Smooth muscle cell (in vitro differentiated cells): ENCODE data around the gene KRT7. TPM values are rescaled to one million over a fixed set of nuclear protein-coding genes. Genes with fewer than 3 reads are reported as not detected.

Experiments
- DNase-seq: peaks from one replicate; lab custom pipeline; 2025; ENCODE audit not compliant: unreplicated experiment; lab: John Stamatoyannopoulos, UW
- H2AFZ ChIP-seq: fragments of 200-600 bp; sonication (generic); 2 replicates; pipeline ENCODE4 v1.6.0; 2016; ENCODE audit warnings: antibody characterized with exemption, low read depth, mild to moderate bottlenecking
- H3F3A ChIP-seq: fragments of 200-600 bp; sonication (generic); 2 replicates; pipeline ENCODE4 v1.6.0; 2017; ENCODE audit warnings: antibody characterized with exemption, low read depth
- H3K27ac ChIP-seq: fragments of 200-600 bp; sonication (generic); 2 replicates; pipeline ENCODE4 v1.5.1; 2016; ENCODE audit warnings: low read depth, mild to moderate bottlenecking
- H3K27me3 ChIP-seq: fragments of 200-600 bp; sonication (generic); 2 replicates; pipeline ENCODE4 v1.6.1; 2016; ENCODE audit warnings: low read depth, mild to moderate bottlenecking
- H3K36me3 ChIP-seq: fragments of 200-600 bp; sonication (generic); 2 replicates; pipeline ENCODE4 v1.5.1; 2016; ENCODE audit warnings: low read depth
- H3K4me1 ChIP-seq: fragments of 200-600 bp; sonication (generic); 2 replicates; pipeline ENCODE4 v1.5.1; 2016; ENCODE audit warnings: low read depth
- H3K4me2 ChIP-seq: fragments of 200-600 bp; sonication (generic); 2 replicates; pipeline ENCODE4 v1.6.0; 2016; ENCODE audit warnings: mild to moderate bottlenecking
- H3K4me3 ChIP-seq: fragments of 200-600 bp; sonication (generic); 2 replicates; pipeline ENCODE4 v1.5.1; 2016; ENCODE audit warnings: mild to moderate bottlenecking
- H3K79me2 ChIP-seq: fragments of 200-600 bp; sonication (generic); 2 replicates; pipeline ENCODE4 v1.6.0; 2016; ENCODE audit warnings: low read depth, mild to moderate bottlenecking
- H3K9ac ChIP-seq: fragments of 200-600 bp; sonication (generic); 2 replicates; pipeline ENCODE4 v1.6.0; 2016; ENCODE audit warnings: low read depth
- H3K9me3 ChIP-seq: fragments of 200-600 bp; sonication (generic); replicated peaks from 2 replicates; pipeline ENCODE4 v1.5.1; 2016; ENCODE audit warnings: low read depth
- H4K20me1 ChIP-seq: fragments of 200-600 bp; sonication (generic); 2 replicates; pipeline ENCODE4 v1.6.0; 2016; ENCODE audit warnings: low read depth
- WGBS: methylation state at CpG from one replicate; pipeline ENCODE4 v1.1.7; 2016; ENCODE audit warnings: low lambda C conversion rate; 5-methylcytosine and 5-hydroxymethylcytosine counted together
- polyA plus RNA-seq: library from polyadenylated mRNA; unstranded; fragments of >200 nt; fragmentation: Nextera tagmentation; extraction: Ambion mirVana; gene quantifications from 2 replicates; pipeline ENCODE4 v1.2.1, GENCODE V29; 2016
- total RNA-seq: library from RNA; depleted of rRNA; stranded (reverse); fragments of >200 nt; gene quantifications from 2 replicates; pipeline ENCODE4 v1.2.3, GENCODE V29; 2014
- TF ChIP-seq, protein P1 (sequence below): fragments of 200-600 bp; sonication (generic); IDR thresholded peaks from 2 replicates; pipeline ENCODE4 v1.5.1; 2017; ENCODE audit warnings: borderline replicate concordance, mild to moderate bottlenecking, antibody characterized with exemption; ENCODE audit not compliant: insufficient read depth, poor library complexity, severe bottlenecking

Gene KRT7
- total and polyA plus RNA-seq, 2 experiments from 2014 or later, result 190 to 214 TPM

- Histone ChIP-seq H3K4me3 (no peak overlapping the region), H3K36me3 (no peaks in the 10 kb centered on the region), H3K79me2 (no peaks in the 10 kb centered on the region), H3K9ac (no peak overlapping the region), H3F3A (no peaks in the 10 kb centered on the region), H3K4me1 (no peaks in the 10 kb centered on the region), H2AFZ (no peak overlapping the region), H3K4me2 (no peak overlapping the region), H4K20me1 (no peaks in the 10 kb centered on the region), H3K27ac (no peak overlapping the region), H3K27me3 (peaks cover 52% of the 10 kb centered on the region), H3K9me3 (no peaks in the 10 kb centered on the region)
- DNase-seq, result no peak
- WGBS, result 93% methylated on average over 2 of the region's 2 CpGs
- TF ChIP-seq, protein P1, sequence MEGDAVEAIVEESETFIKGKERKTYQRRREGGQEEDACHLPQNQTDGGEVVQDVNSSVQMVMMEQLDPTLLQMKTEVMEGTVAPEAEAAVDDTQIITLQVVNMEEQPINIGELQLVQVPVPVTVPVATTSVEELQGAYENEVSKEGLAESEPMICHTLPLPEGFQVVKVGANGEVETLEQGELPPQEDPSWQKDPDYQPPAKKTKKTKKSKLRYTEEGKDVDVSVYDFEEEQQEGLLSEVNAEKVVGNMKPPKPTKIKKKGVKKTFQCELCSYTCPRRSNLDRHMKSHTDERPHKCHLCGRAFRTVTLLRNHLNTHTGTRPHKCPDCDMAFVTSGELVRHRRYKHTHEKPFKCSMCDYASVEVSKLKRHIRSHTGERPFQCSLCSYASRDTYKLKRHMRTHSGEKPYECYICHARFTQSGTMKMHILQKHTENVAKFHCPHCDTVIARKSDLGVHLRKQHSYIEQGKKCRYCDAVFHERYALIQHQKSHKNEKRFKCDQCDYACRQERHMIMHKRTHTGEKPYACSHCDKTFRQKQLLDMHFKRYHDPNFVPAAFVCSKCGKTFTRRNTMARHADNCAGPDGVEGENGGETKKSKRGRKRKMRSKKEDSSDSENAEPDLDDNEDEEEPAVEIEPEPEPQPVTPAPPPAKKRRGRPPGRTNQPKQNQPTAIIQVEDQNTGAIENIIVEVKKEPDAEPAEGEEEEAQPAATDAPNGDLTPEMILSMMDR, result no peak
Observed at GRCh38 chr12:52249511-52250047, 16.5 kb downstream of the KRT7 start.

DNA sequence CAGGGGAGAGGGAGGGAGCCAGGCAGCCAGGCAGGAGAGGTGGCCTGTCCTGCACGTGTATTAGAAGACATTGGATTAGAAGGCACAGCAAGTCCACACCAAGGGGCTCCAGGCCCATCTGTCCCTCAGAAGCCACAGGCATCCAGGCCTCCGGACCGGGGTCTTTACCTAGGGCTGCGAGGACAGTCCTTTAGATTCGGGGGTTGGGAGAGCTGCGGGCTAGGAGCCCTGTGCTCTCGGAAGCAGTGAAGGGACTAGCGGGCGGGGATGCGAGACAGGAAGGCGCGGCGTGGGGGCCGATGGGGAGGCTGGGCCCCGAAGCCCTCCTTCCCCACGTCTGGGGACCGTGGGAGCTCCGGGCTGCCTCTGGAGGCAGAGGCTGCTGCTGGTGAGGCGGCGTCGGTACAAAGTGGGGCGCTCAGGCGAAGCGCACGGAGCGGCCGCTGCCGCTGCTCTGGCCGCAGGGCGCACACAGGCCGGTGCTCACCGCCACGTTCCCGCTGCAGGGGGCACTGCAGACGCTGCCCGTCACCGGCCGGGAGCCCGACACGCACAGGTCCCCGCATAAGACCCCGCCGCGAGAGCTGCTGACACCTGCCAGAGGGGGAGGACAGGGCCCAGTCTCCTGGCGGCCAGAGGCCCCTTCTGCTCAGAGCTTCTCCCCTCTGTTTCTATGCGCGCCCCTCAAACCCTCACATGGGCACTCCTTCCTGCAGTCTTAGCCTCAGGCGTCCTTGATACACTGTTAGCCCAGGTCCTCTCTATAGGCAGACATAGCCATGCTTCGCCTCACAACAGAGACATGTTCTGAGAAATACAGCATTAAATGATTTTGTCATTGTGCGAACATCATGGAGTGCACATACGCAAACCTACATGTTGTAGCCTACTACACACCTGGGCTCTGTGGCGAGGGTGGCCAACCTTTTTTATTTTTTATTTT lies 17.3 kb downstream of the KRT7 start:
- Histone ChIP-seq H3K79me2 (no peaks in the 10 kb centered on the region), H3K4me3 (no peak overlapping the region), H4K20me1 (no peaks in the 10 kb centered on the region), H2AFZ (no peak overlapping the region), H3K4me1 (no peaks in the 10 kb centered on the region), H3K9ac (no peak overlapping the region), H3K4me2 (no peak overlapping the region), H3K9me3 (no peaks in the 10 kb centered on the region), H3K27me3 (peaks cover 59% of the 10 kb centered on the region), H3F3A (no peaks in the 10 kb centered on the region), H3K27ac (no peak overlapping the region), H3K36me3 (no peaks in the 10 kb centered on the region)
- TF ChIP-seq, protein P1, result no peak
- WGBS, result 35% methylated on average over 44 of the region's 52 CpGs
- no peak for DNase-seq

GRCh38 chr12:52251367-52252051 lies 18.5 kb downstream of the KRT7 start:
- no peak overlapping the region for H3K4me3 ChIP-seq
- no peaks in the 10 kb centered on the region for H4K20me1 ChIP-seq
- WGBS, result 66% methylated on average over 9 of the region's 9 CpGs
- no peak overlapping the region for H3K9ac ChIP-seq
- TF ChIP-seq, protein P1, result no peak
- H2AFZ ChIP-seq, result no peak overlapping the region
- H3K4me2 ChIP-seq, result no peak overlapping the region
- no peaks in the 10 kb centered on the region for H3K79me2 ChIP-seq
- no peaks in the 10 kb centered on the region for H3K4me1 ChIP-seq
- H3K36me3 ChIP-seq, result no peaks in the 10 kb centered on the region
- no peaks in the 10 kb centered on the region for H3K9me3 ChIP-seq
- no peak overlapping the region for H3K27ac ChIP-seq
- peaks cover 71% of the 10 kb centered on the region for H3K27me3 ChIP-seq
- no peak for DNase-seq
- H3F3A ChIP-seq, result no peaks in the 10 kb centered on the region
